ENCODE data around the gene ERN1. TPM values are rescaled to one million over a fixed set of nuclear protein-coding genes. Genes with fewer than 3 reads are reported as not detected.

The ERN1 gene
- total RNA-seq, 1 experiment from 2014 or later = 27.5 TPM

DNA sequence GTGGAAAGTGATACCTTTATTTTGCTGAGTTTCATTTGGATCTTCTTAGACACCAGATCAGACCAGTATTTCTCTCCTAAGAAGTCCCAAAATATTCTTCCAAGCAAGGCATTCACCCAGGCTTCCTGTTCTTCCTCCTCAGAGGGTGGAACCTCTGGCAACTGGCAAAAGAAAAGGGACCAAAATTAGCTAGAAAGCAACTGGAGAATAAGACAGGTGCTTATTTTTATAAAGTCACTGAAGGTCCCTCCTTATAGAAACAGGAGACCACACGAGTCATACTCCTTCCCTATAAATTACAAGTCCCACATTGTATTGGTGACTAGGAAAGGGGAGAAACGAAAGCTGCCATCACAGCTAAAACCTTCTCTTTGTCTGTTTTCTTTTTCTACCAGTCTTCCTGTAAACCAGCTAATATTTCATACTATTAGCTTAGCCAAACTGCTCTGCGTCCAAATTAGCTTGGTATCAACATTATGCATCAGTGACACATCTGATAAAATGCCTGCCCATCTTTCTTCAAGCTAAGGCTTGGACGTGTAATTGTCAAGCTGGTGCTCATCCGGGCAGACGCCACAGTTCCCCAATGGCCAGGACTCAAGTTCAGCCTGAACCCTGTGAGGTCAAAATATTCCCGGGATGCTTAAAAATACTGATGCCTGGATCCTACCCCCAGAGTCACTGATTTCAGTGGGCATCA, 47.5 kb upstream of the ERN1 start:
- BruUV-seq (replicated peaks) = no TSS peak
- H3K27me3 Mint-ChIP-seq (ENCODE audit: insufficient read depth, unreplicated experiment) = no peaks in the 10 kb centered on the region
- Histone ChIP-seq H3K36me3 (ENCODE audit: control insufficient read depth, insufficient read depth, low read length) (no peaks in the 10 kb centered on the region; the same call in 1 of the 2 replicates), H3K27me3 (replicated peaks; ENCODE audit: control insufficient read depth, insufficient read depth, low read length) (no peaks in the 10 kb centered on the region), H3K4me1 (peaks cover 13% of the 10 kb centered on the region), H3K4me3 (ENCODE audit: low read depth, low read length) (no peak overlapping the region), H3K9me3 (no peaks in the 10 kb centered on the region)
- TF ChIP-seq, protein P1, sequence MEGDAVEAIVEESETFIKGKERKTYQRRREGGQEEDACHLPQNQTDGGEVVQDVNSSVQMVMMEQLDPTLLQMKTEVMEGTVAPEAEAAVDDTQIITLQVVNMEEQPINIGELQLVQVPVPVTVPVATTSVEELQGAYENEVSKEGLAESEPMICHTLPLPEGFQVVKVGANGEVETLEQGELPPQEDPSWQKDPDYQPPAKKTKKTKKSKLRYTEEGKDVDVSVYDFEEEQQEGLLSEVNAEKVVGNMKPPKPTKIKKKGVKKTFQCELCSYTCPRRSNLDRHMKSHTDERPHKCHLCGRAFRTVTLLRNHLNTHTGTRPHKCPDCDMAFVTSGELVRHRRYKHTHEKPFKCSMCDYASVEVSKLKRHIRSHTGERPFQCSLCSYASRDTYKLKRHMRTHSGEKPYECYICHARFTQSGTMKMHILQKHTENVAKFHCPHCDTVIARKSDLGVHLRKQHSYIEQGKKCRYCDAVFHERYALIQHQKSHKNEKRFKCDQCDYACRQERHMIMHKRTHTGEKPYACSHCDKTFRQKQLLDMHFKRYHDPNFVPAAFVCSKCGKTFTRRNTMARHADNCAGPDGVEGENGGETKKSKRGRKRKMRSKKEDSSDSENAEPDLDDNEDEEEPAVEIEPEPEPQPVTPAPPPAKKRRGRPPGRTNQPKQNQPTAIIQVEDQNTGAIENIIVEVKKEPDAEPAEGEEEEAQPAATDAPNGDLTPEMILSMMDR (IDR thresholded peaks at IDR 0.05; ENCODE audit: insufficient read depth in 1 of 2, low read depth in 1 of 2, low read length in 1 of 2, severe bottlenecking in 1 of 2, unreplicated experiment in 1 of 2) = no peak
- POLR2A ChIA-PET = interaction anchor here (0.6 to 1.3 kb wide), 2 partner anchors 32 to 761 kb away, joined by 3 to 10 read pairs; no protein-coding TSS in a partner anchor
- DNase-seq = no peak
- H3K27ac Mint-ChIP-seq (ENCODE audit: unreplicated experiment) = no peak overlapping the region
- H3K4me1 Mint-ChIP-seq (ENCODE audit: low read depth, unreplicated experiment) = peaks cover 15% of the 10 kb centered on the region
- intact Hi-C loops (cut with micrococcal nuclease; ENCODE audit: unreplicated experiment) = no loop called here
- CTCF ChIA-PET = interaction anchor here (1.2 to 1.5 kb wide), 2 partner anchors 25 to 152 kb away, joined by 3 read pairs; no protein-coding TSS in a partner anchor
- H3K4me3 Mint-ChIP-seq (ENCODE audit: unreplicated experiment) = no peak overlapping the region
- H3K36me3 Mint-ChIP-seq (ENCODE audit: insufficient read depth, unreplicated experiment) = no peaks in the 10 kb centered on the region
- H3K9me3 Mint-ChIP-seq (ENCODE audit: unreplicated experiment) = no peaks in the 10 kb centered on the region

DNA sequence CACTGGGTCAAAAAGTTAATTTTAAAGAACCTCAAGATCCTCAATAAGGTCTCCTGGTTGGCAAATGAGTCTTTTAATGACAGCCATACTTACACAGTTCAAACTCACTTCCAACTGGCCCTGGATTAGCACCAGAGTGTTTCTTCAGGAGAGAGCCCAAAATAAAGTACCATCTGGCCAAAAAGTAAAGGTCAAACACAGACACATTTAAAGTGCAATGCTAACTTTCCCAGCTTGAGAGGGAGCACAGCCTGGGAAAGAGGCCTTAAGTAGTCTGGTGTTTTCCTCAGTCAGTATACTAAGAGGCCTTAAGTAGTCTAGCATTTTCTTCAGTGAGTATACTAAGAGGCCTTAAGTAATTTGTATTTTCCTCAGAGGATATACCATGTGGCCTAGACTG, 46.6 kb upstream of the ERN1 start:
- Histone ChIP-seq H3K4me1 (peaks cover 13% of the 10 kb centered on the region), H3K9me3 (no peaks in the 10 kb centered on the region), H3K27me3 (replicated peaks; ENCODE audit: control insufficient read depth, insufficient read depth, low read length) (no peaks in the 10 kb centered on the region), H3K36me3 (ENCODE audit: control insufficient read depth, insufficient read depth, low read length) (no peaks in the 10 kb centered on the region; the same call in 1 of the 2 replicates), H3K4me3 (ENCODE audit: low read depth, low read length) (no peak overlapping the region)
- BruUV-seq (replicated peaks) = no TSS peak
- H3K4me3 Mint-ChIP-seq (ENCODE audit: unreplicated experiment) = no peak overlapping the region
- DNase-seq = no peak
- ChIA-PET CTCF (no interaction called here), POLR2A (no interaction called here)
- no peaks in the 10 kb centered on the region for H3K36me3 Mint-ChIP-seq (ENCODE audit: insufficient read depth, unreplicated experiment)
- H3K9me3 Mint-ChIP-seq (ENCODE audit: unreplicated experiment) = no peaks in the 10 kb centered on the region
- no peak overlapping the region for H3K27ac Mint-ChIP-seq (ENCODE audit: unreplicated experiment)
- H3K4me1 Mint-ChIP-seq (ENCODE audit: low read depth, unreplicated experiment) = peaks cover 15% of the 10 kb centered on the region
- H3K27me3 Mint-ChIP-seq (ENCODE audit: insufficient read depth, unreplicated experiment) = no peaks in the 10 kb centered on the region
- TF ChIP-seq, protein P1 (IDR thresholded peaks at IDR 0.05; ENCODE audit: insufficient read depth in 1 of 2, low read depth in 1 of 2, low read length in 1 of 2, severe bottlenecking in 1 of 2, unreplicated experiment in 1 of 2) = no peak
- intact Hi-C loops (cut with micrococcal nuclease; ENCODE audit: unreplicated experiment) = no loop called here

DNA sequence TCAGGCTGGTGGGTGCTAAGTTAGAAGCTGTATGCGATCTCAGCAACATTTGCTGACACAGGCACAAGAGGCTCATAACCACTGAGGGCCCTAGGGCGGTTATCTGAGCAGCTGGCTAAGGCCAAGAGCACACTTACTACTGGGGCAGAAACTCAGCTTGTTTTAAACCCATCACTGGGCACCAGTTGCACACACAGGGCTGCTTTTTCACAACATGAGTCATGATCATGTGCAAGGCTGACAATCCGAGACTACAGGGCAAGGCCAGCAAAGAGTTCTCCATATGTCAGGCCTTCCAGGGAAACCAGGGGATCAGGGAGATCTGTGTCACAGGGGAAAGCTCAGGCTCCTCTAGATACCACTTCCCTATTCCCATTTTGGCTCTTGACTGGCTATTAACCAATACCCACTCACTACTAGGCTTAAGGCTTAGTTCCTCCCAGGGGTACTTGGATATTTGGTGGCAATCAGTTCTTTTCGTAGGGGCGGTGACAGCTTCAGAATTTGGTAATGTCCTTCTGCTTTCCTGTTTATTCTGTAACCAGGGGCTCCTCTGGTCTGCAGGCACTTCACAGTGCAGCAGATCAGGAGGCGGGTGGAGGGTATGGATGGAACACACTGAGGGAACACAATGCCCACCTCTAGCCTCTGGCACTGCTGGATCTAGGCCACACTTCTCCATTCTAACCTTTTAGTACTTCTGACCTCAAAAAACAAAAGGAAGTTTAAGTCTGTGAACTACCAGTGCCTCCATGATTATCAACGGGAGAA, 44.9 kb upstream of the ERN1 start:
- Histone ChIP-seq H3K4me3 (ENCODE audit: low read depth, low read length) (no peak overlapping the region), H3K36me3 (ENCODE audit: control insufficient read depth, insufficient read depth, low read length) (no peaks in the 10 kb centered on the region; the same call in 1 of the 2 replicates), H3K4me1 (peaks cover 13% of the 10 kb centered on the region), H3K27me3 (replicated peaks; ENCODE audit: control insufficient read depth, insufficient read depth, low read length) (no peaks in the 10 kb centered on the region), H3K9me3 (no peaks in the 10 kb centered on the region)
- DNase-seq = no peak
- no peaks in the 10 kb centered on the region for H3K27me3 Mint-ChIP-seq (ENCODE audit: insufficient read depth, unreplicated experiment)
- POLR2A ChIA-PET = no interaction called here
- no TSS peak for BruUV-seq (replicated peaks)
- CTCF ChIA-PET = no interaction called here
- TF ChIP-seq, protein P1 (IDR thresholded peaks at IDR 0.05; ENCODE audit: insufficient read depth in 1 of 2, low read depth in 1 of 2, low read length in 1 of 2, severe bottlenecking in 1 of 2, unreplicated experiment in 1 of 2) = no peak
- H3K9me3 Mint-ChIP-seq (ENCODE audit: unreplicated experiment) = no peaks in the 10 kb centered on the region
- no peak overlapping the region for H3K27ac Mint-ChIP-seq (ENCODE audit: unreplicated experiment)
- H3K4me3 Mint-ChIP-seq (ENCODE audit: unreplicated experiment) = no peak overlapping the region
- peaks cover 15% of the 10 kb centered on the region for H3K4me1 Mint-ChIP-seq (ENCODE audit: low read depth, unreplicated experiment)
- intact Hi-C loops (cut with micrococcal nuclease; ENCODE audit: unreplicated experiment) = no loop called here
- H3K36me3 Mint-ChIP-seq (ENCODE audit: insufficient read depth, unreplicated experiment) = no peaks in the 10 kb centered on the region

Data from Caco-2 (cell line).